GM12878 (cell line): Measurements from ENCODE around the gene OLFM1. TPM values are rescaled to one million over a fixed set of nuclear protein-coding genes. Genes with fewer than 3 reads are reported as not detected.

Experiments used
- ATAC-seq: fragments of 200-7000 bp; cut with Tn5 transposase; 3 replicates; pipeline ENCODE4 v1.9.1; 2020; ENCODE audit warnings: mild to moderate bottlenecking, moderate library complexity
- BruUV-seq: library from RNA; stranded (reverse); fragments of 400-500 nt; replicated peaks from 2 replicates; lab custom pipeline; 2021; lab: Mats Ljungman, UMichigan
- CTCF ChIA-PET: fragments of 300-600 bp; sonication (Branson Sonifier 250); formaldehyde crosslinking; extraction: SDS; loops from one replicate; lab custom pipeline; 2021; ENCODE audit warnings: inconsistent platforms; lab: Yijun Ruan, JAX
- POLR2A ChIA-PET: fragments of 350-600 bp; formaldehyde crosslinking; extraction: SDS; loops from one replicate; lab custom pipeline; 2021; ENCODE audit warnings: inconsistent platforms; lab: Charles Lee
- RAD21 ChIA-PET: fragments of 300-600 bp; sonication (Branson Sonifier 250); formaldehyde crosslinking; loops from one replicate; lab custom pipeline; 2023; ENCODE audit warnings: antibody characterized with exemption; ENCODE audit not compliant: unreplicated experiment; lab: Charles Lee
- SMC1A ChIA-PET: fragments of 300-600 bp; sonication (Branson Sonifier 250); formaldehyde crosslinking; loops from one replicate; lab custom pipeline; 2023; ENCODE audit not compliant: unreplicated experiment, uncharacterized antibody; lab: Charles Lee
- DNase-seq: peaks from one replicate; pipeline ENCODE4 v3.0.0-alpha.2; 2011; ENCODE audit warnings: low read depth, low spot score
- FAIRE-seq: peaks from 3 replicates; lab custom pipeline; 2011; peaks lifted over from hg19 to GRCh38; lab: Jason Lieb, UNC
- H2AFZ ChIP-seq: 2 replicates; pipeline ENCODE4 v1.6.0; 2011; ENCODE audit warnings: low read depth, low read length, control low read depth; ENCODE audit not compliant: control insufficient read depth
- H3K27ac ChIP-seq: 2 replicates; pipeline ENCODE4 v1.5.1; 2011; ENCODE audit warnings: control low read depth; ENCODE audit not compliant: control insufficient read depth, insufficient read depth
- H3K27me3 ChIP-seq, 2 experiments: replicated peaks in 1 of 2; 2 replicates each; pipeline versions ENCODE4 v1.6.0 to v1.6.1; 2011; ENCODE audit warnings: low read length in 1 of 2; ENCODE audit not compliant: control insufficient read depth in 2 of 2, insufficient read depth in 2 of 2
- H3K36me3 ChIP-seq, 2 experiments: 2 replicates each; pipeline ENCODE4 v1.5.1; 2011; ENCODE audit warnings: low read length in 1 of 2; ENCODE audit not compliant: control insufficient read depth in 2 of 2, insufficient read depth in 2 of 2
- H3K4me1 ChIP-seq: 2 replicates; pipeline ENCODE4 v1.6.1; 2011; ENCODE audit warnings: mild to moderate bottlenecking, low read length, moderate library complexity, mixed read lengths; ENCODE audit not compliant: control insufficient read depth, insufficient read depth
- H3K4me2 ChIP-seq: 2 replicates; pipeline ENCODE4 v1.6.0; 2011; ENCODE audit warnings: control low read depth; ENCODE audit not compliant: control insufficient read depth, insufficient read depth
- H3K4me3 ChIP-seq: fragments of 200-600 bp; sonication (generic); 2 replicates; pipeline ENCODE4 v1.5.1; 2016
- H3K79me2 ChIP-seq: 2 replicates; pipeline ENCODE4 v1.6.0; 2011; ENCODE audit warnings: low read length; ENCODE audit not compliant: control insufficient read depth, insufficient read depth
- H3K9ac ChIP-seq: 2 replicates; pipeline ENCODE4 v1.8.0; 2011; ENCODE audit warnings: low read length, control low read depth, mixed read lengths; ENCODE audit not compliant: control insufficient read depth, insufficient read depth
- H3K9me3 ChIP-seq: replicated peaks from 3 replicates; pipeline ENCODE4 v1.5.1; 2011; ENCODE audit warnings: mild to moderate bottlenecking, low read length; ENCODE audit not compliant: control insufficient read depth, insufficient read depth
- H4K20me1 ChIP-seq: 2 replicates; pipeline ENCODE4 v1.6.0; 2011; ENCODE audit not compliant: control insufficient read depth, insufficient read depth
- GATAD2B ChIP-seq: fragments of 450-650 bp; conservative IDR thresholded peaks from 2 replicates; pipeline ENCODE4 v1.6.1; 2017; ENCODE audit warnings: low read depth, mild to moderate bottlenecking, moderate library complexity
- HCFC1 ChIP-seq: fragments of 150-350 bp; IDR thresholded peaks from 2 replicates; pipeline ENCODE4 v1.6.1; 2014; ENCODE audit warnings: low read length
- HDAC2 ChIP-seq: fragments of 200-600 bp; sonication (generic); IDR thresholded peaks from 2 replicates; pipeline ENCODE4 v1.6.1; 2017
- MXI1 ChIP-seq: fragments of 150-350 bp; IDR thresholded peaks from 2 replicates; pipeline ENCODE4 v1.6.1; 2011; ENCODE audit warnings: low read depth, mild to moderate bottlenecking, inconsistent platforms, low read length, improper control_type of control experiment
- MYC ChIP-seq: IDR thresholded peaks from 2 replicates; pipeline ENCODE4 v1.6.1; 2011; ENCODE audit warnings: mild to moderate bottlenecking, low read length, moderate library complexity, inconsistent platforms; ENCODE audit not compliant: insufficient read depth, insufficient replicate concordance, insufficient read length, severe bottlenecking
- RAD51 ChIP-seq: fragments of 450-650 bp; IDR thresholded peaks from 2 replicates; pipeline ENCODE4 v1.6.1; 2016; ENCODE audit warnings: moderate library complexity, mild to moderate bottlenecking, inconsistent platforms
- RELA ChIP-seq: fragments of 450-650 bp; IDR thresholded peaks from 2 replicates; pipeline ENCODE4 v1.8.0; 2014; ENCODE audit warnings: borderline replicate concordance; ENCODE audit not compliant: partially characterized antibody
- SMAD5 ChIP-seq: IDR thresholded peaks from 2 replicates; pipeline ENCODE4 v1.6.1; 2016; ENCODE audit warnings: antibody characterized with exemption, low read depth
- ZSCAN29 ChIP-seq: fragments of 450-650 bp; IDR thresholded peaks from 2 replicates; pipeline ENCODE4 v1.6.1; 2017; ENCODE audit warnings: mild to moderate bottlenecking, moderate library complexity
- WGBS: methylation state at CpG from one replicate; pipeline ENCODE4 v1.1.6; 2016; ENCODE audit warnings: low lambda C conversion rate; ENCODE audit not compliant: insufficient replicate concordance, insufficient coverage; ENCODE audit errors: missing lambda C conversion rate; 5-methylcytosine and 5-hydroxymethylcytosine counted together
- in situ Hi-C: fragments of 300-500 bp; cut with MboI; formaldehyde crosslinking; loops from 9 replicates; pipeline ENCODE4 v1.14.3; 2018; ENCODE audit warnings: mixed read lengths
- intact Hi-C: fragments of 100-400 bp; cut with micrococcal nuclease; formaldehyde crosslinking; loops from one replicate; pipeline ENCODE4 v1.14.2; 2022; ENCODE audit not compliant: unreplicated experiment
- polyA plus RNA-seq, 11 experiments: library from polyadenylated mRNA; depleted of rRNA in 4 of 11; unstranded in 6 of 11; stranded (reverse) in 5 of 11; fragments of >200 nt; fragmentation: Nextera tagmentation in 4 of 11; fragmentation: Illumina TruSeq in 1 of 11; extraction: Ambion mirVana in 4 of 11; extraction: Trizol in 1 of 11; gene quantifications; 1 replicate in 1 of 11; 2 replicates in 10 of 11; pipeline versions ENCODE4 v1.2.1 to v1.2.3, GENCODE V29; 2011 to 2016; ENCODE audit warnings: inconsistent platforms in 2 of 11, missing spikeins in 2 of 11, low read depth in 1 of 11
- total RNA-seq, 4 experiments: library from RNA; depleted of rRNA in 3 of 4; stranded (reverse); fragments of >200 nt in 3 of 4; fragmentation: Illumina TruSeq in 1 of 4; extraction: Trizol in 1 of 4; gene quantifications; 2 replicates each; pipeline versions ENCODE4 v1.2.1 to v1.2.3, GENCODE V29; 2013 to 2021
- TF ChIP-seq, protein P1 (sequence below): fragments of 450-650 bp; formaldehyde crosslinking; IDR thresholded peaks from 2 replicates; pipeline ENCODE4 v1.4.0; 2020; ENCODE audit warnings: mild to moderate bottlenecking, moderate library complexity
- TF ChIP-seq, protein P2 (sequence below): fragments of 450-650 bp; IDR thresholded peaks from 2 replicates; pipeline ENCODE4 v1.6.1; 2017; ENCODE audit warnings: mild to moderate bottlenecking, moderate library complexity
- TF ChIP-seq, protein P3 (sequence below): fragments of 450-650 bp; IDR thresholded peaks from 2 replicates; pipeline ENCODE4 v1.6.1; 2018; ENCODE audit warnings: borderline replicate concordance, mild to moderate bottlenecking; ENCODE audit not compliant: partially characterized antibody
- TF ChIP-seq, protein P4 (sequence below): fragments of 450-650 bp; IDR thresholded peaks from 2 replicates; pipeline ENCODE4 v1.6.1; 2017; ENCODE audit warnings: low read depth, mild to moderate bottlenecking, moderate library complexity

OLFM1 gene
- total and polyA plus RNA-seq, 10 of the 15 experiments (the other 5 are each of a cell fraction or from before 2014, with no cell fraction given), result not detected

DNA sequence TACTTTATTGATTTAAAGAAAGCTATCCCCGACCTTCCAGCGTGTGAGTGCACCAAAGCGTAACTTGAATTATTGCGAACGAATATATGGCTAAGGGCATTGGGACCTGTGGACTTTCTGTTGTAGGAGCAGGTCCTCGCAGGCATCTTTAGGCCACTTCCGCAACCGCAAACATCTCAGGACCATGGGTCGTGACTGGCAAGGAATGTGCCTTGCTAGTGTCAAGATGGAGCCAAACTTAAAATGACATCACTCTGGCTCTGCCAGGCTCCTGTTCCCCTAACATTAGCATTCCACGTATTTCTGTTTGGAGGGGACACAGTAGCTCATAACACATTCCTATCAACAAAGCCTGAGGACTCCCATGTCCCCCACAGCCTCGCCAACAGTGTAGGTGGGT is 44.1 kb upstream of the OLFM1 start:
- POLR2A ChIA-PET, result no interaction called here
- DNase-seq, result no peak
- in situ Hi-C loops, result no loop called here
- SMC1A ChIA-PET, result no interaction called here
- Histone ChIP-seq H3K79me2 (no peaks in the 10 kb centered on the region), H3K4me2 (no peak overlapping the region), H4K20me1 (no peaks in the 10 kb centered on the region), H3K9ac (no peak overlapping the region), H3K9me3 (no peaks in the 10 kb centered on the region), H2AFZ (no peak overlapping the region), H3K4me1 (no peaks in the 10 kb centered on the region), H3K36me3 (no peaks in the 10 kb centered on the region), H3K27ac (no peak overlapping the region), H3K27me3 (no peaks in the 10 kb centered on the region; a peak in 2 of 4 replicates), H3K4me3 (no peak overlapping the region)
- RAD21 ChIA-PET, result no interaction called here
- no peak for ATAC-seq
- 45% methylated on average over 11 of the region's 11 CpGs for WGBS
- CTCF ChIA-PET, result interaction anchor here (1.3 kb wide), 1 partner anchor 15 kb away, joined by 3 read pairs; no protein-coding TSS in a partner anchor
- no peak for FAIRE-seq
- no TSS peak for BruUV-seq
- intact Hi-C loops, result no loop called here
- TF ChIP-seq MYC (no peak), ZSCAN29 (no peak), HCFC1 (no peak), RELA (no peak), RAD51 (no peak), HDAC2 (no peak), SMAD5 (no peak), GATAD2B (no peak), MXI1 (no peak)
- TF ChIP-seq, protein P1, sequence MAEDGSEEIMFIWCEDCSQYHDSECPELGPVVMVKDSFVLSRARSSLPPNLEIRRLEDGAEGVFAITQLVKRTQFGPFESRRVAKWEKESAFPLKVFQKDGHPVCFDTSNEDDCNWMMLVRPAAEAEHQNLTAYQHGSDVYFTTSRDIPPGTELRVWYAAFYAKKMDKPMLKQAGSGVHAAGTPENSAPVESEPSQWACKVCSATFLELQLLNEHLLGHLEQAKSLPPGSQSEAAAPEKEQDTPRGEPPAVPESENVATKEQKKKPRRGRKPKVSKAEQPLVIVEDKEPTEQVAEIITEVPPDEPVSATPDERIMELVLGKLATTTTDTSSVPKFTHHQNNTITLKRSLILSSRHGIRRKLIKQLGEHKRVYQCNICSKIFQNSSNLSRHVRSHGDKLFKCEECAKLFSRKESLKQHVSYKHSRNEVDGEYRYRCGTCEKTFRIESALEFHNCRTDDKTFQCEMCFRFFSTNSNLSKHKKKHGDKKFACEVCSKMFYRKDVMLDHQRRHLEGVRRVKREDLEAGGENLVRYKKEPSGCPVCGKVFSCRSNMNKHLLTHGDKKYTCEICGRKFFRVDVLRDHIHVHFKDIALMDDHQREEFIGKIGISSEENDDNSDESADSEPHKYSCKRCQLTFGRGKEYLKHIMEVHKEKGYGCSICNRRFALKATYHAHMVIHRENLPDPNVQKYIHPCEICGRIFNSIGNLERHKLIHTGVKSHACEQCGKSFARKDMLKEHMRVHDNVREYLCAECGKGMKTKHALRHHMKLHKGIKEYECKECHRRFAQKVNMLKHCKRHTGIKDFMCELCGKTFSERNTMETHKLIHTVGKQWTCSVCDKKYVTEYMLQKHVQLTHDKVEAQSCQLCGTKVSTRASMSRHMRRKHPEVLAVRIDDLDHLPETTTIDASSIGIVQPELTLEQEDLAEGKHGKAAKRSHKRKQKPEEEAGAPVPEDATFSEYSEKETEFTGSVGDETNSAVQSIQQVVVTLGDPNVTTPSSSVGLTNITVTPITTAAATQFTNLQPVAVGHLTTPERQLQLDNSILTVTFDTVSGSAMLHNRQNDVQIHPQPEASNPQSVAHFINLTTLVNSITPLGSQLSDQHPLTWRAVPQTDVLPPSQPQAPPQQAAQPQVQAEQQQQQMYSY, result no peak
- TF ChIP-seq, protein P2, sequence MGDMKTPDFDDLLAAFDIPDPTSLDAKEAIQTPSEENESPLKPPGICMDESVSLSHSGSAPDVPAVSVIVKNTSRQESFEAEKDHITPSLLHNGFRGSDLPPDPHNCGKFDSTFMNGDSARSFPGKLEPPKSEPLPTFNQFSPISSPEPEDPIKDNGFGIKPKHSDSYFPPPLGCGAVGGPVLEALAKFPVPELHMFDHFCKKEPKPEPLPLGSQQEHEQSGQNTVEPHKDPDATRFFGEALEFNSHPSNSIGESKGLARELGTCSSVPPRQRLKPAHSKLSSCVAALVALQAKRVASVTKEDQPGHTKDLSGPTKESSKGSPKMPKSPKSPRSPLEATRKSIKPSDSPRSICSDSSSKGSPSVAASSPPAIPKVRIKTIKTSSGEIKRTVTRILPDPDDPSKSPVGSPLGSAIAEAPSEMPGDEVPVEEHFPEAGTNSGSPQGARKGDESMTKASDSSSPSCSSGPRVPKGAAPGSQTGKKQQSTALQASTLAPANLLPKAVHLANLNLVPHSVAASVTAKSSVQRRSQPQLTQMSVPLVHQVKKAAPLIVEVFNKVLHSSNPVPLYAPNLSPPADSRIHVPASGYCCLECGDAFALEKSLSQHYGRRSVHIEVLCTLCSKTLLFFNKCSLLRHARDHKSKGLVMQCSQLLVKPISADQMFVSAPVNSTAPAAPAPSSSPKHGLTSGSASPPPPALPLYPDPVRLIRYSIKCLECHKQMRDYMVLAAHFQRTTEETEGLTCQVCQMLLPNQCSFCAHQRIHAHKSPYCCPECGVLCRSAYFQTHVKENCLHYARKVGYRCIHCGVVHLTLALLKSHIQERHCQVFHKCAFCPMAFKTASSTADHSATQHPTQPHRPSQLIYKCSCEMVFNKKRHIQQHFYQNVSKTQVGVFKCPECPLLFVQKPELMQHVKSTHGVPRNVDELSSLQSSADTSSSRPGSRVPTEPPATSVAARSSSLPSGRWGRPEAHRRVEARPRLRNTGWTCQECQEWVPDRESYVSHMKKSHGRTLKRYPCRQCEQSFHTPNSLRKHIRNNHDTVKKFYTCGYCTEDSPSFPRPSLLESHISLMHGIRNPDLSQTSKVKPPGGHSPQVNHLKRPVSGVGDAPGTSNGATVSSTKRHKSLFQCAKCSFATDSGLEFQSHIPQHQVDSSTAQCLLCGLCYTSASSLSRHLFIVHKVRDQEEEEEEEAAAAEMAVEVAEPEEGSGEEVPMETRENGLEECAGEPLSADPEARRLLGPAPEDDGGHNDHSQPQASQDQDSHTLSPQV, result no peak
- TF ChIP-seq, protein P3, sequence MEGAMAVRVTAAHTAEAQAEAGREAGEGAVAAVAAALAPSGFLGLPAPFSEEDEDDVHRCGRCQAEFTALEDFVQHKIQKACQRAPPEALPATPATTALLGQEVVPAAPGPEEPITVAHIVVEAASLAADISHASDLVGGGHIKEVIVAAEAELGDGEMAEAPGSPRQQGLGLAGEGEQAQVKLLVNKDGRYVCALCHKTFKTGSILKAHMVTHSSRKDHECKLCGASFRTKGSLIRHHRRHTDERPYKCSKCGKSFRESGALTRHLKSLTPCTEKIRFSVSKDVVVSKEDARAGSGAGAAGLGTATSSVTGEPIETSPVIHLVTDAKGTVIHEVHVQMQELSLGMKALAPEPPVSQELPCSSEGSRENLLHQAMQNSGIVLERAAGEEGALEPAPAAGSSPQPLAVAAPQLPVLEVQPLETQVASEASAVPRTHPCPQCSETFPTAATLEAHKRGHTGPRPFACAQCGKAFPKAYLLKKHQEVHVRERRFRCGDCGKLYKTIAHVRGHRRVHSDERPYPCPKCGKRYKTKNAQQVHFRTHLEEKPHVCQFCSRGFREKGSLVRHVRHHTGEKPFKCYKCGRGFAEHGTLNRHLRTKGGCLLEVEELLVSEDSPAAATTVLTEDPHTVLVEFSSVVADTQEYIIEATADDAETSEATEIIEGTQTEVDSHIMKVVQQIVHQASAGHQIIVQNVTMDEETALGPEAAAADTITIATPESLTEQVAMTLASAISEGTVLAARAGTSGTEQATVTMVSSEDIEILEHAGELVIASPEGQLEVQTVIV, result no peak
- TF ChIP-seq, protein P4, sequence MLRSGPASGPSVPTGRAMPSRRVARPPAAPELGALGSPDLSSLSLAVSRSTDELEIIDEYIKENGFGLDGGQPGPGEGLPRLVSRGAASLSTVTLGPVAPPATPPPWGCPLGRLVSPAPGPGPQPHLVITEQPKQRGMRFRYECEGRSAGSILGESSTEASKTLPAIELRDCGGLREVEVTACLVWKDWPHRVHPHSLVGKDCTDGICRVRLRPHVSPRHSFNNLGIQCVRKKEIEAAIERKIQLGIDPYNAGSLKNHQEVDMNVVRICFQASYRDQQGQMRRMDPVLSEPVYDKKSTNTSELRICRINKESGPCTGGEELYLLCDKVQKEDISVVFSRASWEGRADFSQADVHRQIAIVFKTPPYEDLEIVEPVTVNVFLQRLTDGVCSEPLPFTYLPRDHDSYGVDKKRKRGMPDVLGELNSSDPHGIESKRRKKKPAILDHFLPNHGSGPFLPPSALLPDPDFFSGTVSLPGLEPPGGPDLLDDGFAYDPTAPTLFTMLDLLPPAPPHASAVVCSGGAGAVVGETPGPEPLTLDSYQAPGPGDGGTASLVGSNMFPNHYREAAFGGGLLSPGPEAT, result no peak
